Hypothalamus (tissue), 51 donors: Measurements from ENCODE around the gene DEFB108B.
"Not testable (repeated sequence)": the region's sequence is repeated elsewhere in the genome, so short reads cannot be mapped to it uniquely, and the experiment has no call there.

Experiments
- DNase-seq, 51 donors: peaks; one replicate each; lab custom pipeline; 2025; lab: John Stamatoyannopoulos, UW

Gene DEFB108B

GRCh38 chr11:71813481-71814355 is 19.3 kb upstream of the DEFB108B start:
- peak; percentile 6 to 86 (median 64) for DNase-seq

GRCh38 chr11:71821539-71821938 is 11.5 kb upstream of the DEFB108B start:
- not testable (repeated sequence) for DNase-seq

GRCh38 chr11:71829247-71829646 is 3.8 kb upstream of the DEFB108B start:
- not testable (repeated sequence) for DNase-seq

GRCh38 chr11:71829686-71830085 is 3.3 kb upstream of the DEFB108B start:
- not testable (repeated sequence) for DNase-seq

- DNase-seq, result not testable (repeated sequence)
These were observed 9.7 kb downstream of the DEFB108B start for GRCh38 chr11:71842720-71843119.

- not testable (repeated sequence) for DNase-seq
These were observed 10.4 kb downstream of the DEFB108B start for GRCh38 chr11:71843355-71843754.

GRCh38 chr11:71843858-71844257 is 10.9 kb downstream of the DEFB108B start:
- DNase-seq, result no peak

- DNase-seq, result not testable (repeated sequence)
These were observed 20.9 kb downstream of the DEFB108B start for GRCh38 chr11:71853895-71854294.

- DNase-seq, result not testable (repeated sequence)
These were observed 22.9 kb downstream of the DEFB108B start for GRCh38 chr11:71855880-71856279.

- not testable (repeated sequence) for DNase-seq
These were observed 27.8 kb downstream of the DEFB108B start for GRCh38 chr11:71860835-71861234.

GRCh38 chr11:71863978-71864627 is 31.1 kb downstream of the DEFB108B start:
- DNase-seq, result not testable (repeated sequence)

GRCh38 chr11:71867209-71867608 is 34.2 kb downstream of the DEFB108B start:
- not testable (repeated sequence) for DNase-seq

- not testable (repeated sequence) for DNase-seq
These were observed 36.9 kb downstream of the DEFB108B start for GRCh38 chr11:71869931-71870330.

GRCh38 chr11:71870661-71871060 is 37.7 kb downstream of the DEFB108B start:
- not testable (repeated sequence) for DNase-seq

- not testable (repeated sequence) for DNase-seq
These were observed 43.3 kb downstream of the DEFB108B start for GRCh38 chr11:71876262-71876661.

- DNase-seq, result not testable (repeated sequence)
These were observed 45.1 kb downstream of the DEFB108B start, which contains the start of gene DEFB131B for GRCh38 chr11:71878059-71878458. DEFB131B (plus strand) TSS chr11:71878453; CDS start chr11:71878453, 0 bp downstream.

- DNase-seq, result not testable (repeated sequence)
These were observed 52.8 kb downstream of the DEFB108B start for GRCh38 chr11:71885806-71886205.
